Measurements from ENCODE around the gene KCNJ13. TPM values are rescaled to one million over a fixed set of nuclear protein-coding genes. Genes with fewer than 3 reads are reported as not detected.

KCNJ13 gene
- total RNA-seq (2022; extraction: Qiagen RNA extraction) = not detected in 5 replicates

GRCh38 chr2:232776435-232776834 lies at the start of gene KCNJ13:
TSS of gene KCNJ13 (minus strand) at chr2:232776565. CDS start at chr2:232771362, 5,203 bp downstream.

Other genes starting within 250 kb of the KCNJ13 start
- gene CHRNG, start 236.9 kb downstream of the KCNJ13 start, total RNA-seq (2022; extraction: Qiagen RNA extraction) = not detected in 5 replicates
- gene TIGD1, start 226.0 kb downstream of the KCNJ13 start, total RNA-seq (2022; extraction: Qiagen RNA extraction) = 4.5 to 5.3 TPM (median 5.0 TPM) in 5 replicates
- gene EIF4E2, start 225.9 kb downstream of the KCNJ13 start, total RNA-seq (2022; extraction: Qiagen RNA extraction) = 83.6 to 240 TPM (median 88.2 TPM) in 5 replicates
- 1.9 to 2.9 TPM (median 2.5 TPM) in 5 replicates for gene EFHD1, start 143.0 kb downstream of the KCNJ13 start, total RNA-seq (2022; extraction: Qiagen RNA extraction)
- gene GIGYF2, start 79.2 kb downstream of the KCNJ13 start, total RNA-seq (2022; extraction: Qiagen RNA extraction) = 23.4 to 31.2 TPM (median 25.5 TPM) in 5 replicates
- 4.8 to 13.5 TPM (median 9.7 TPM) in 5 replicates for gene SNORC, start 93.7 kb upstream of the KCNJ13 start, total RNA-seq (2022; extraction: Qiagen RNA extraction)
- 15.2 to 21.6 TPM (median 17.6 TPM) in 5 replicates for gene NGEF, start 236.7 kb upstream of the KCNJ13 start, total RNA-seq (2022; extraction: Qiagen RNA extraction)